DND-41 (cell line): ENCODE results near the gene PIGZ.

Source experiments
- EZH2 ChIP-seq: IDR thresholded peaks from 3 replicates; pipeline ENCODE4 v1.6.1; 2012; ENCODE audit warnings: borderline replicate concordance, low read depth, mild to moderate bottlenecking, moderate library complexity, low read length, inconsistent platforms; ENCODE audit not compliant: severe bottlenecking
- TF ChIP-seq, protein P1 (sequence below): IDR thresholded peaks from 2 replicates; pipeline ENCODE4 v1.5.1; 2012; ENCODE audit warnings: borderline replicate concordance, low read length, moderate library complexity, mild to moderate bottlenecking; ENCODE audit not compliant: poor library complexity, severe bottlenecking; ENCODE audit errors: extremely low read depth

DNA sequence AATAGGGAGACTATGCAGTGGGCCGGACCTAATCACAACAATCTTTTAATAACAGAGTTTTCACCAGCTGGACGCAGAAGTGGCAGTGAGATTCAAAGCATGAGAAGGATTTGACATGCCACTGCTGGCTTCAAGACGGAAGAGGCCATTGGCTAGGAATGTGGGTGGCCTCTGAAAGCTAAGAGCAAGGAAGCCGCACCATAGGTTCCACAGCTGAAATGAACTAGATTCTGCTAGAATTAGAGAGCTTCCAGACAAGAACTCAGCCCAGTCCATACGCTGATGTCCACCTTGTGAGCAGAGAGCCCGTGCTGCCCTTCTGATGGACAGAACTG is 19.4 kb downstream of the PIGZ start:
- TF ChIP-seq, protein P1, sequence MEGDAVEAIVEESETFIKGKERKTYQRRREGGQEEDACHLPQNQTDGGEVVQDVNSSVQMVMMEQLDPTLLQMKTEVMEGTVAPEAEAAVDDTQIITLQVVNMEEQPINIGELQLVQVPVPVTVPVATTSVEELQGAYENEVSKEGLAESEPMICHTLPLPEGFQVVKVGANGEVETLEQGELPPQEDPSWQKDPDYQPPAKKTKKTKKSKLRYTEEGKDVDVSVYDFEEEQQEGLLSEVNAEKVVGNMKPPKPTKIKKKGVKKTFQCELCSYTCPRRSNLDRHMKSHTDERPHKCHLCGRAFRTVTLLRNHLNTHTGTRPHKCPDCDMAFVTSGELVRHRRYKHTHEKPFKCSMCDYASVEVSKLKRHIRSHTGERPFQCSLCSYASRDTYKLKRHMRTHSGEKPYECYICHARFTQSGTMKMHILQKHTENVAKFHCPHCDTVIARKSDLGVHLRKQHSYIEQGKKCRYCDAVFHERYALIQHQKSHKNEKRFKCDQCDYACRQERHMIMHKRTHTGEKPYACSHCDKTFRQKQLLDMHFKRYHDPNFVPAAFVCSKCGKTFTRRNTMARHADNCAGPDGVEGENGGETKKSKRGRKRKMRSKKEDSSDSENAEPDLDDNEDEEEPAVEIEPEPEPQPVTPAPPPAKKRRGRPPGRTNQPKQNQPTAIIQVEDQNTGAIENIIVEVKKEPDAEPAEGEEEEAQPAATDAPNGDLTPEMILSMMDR = no peak
- TF ChIP-seq EZH2 = no peak
